GM12801 (cell line): ENCODE data around the gene FOXK2.

Experiments
- TF ChIP-seq, protein P1 (sequence below): IDR thresholded peaks from one replicate; pipeline ENCODE4 v1.5.1; 2011; ENCODE audit warnings: control low read depth; ENCODE audit not compliant: insufficient read length; ENCODE audit errors: extremely low read depth

Gene FOXK2

DNA sequence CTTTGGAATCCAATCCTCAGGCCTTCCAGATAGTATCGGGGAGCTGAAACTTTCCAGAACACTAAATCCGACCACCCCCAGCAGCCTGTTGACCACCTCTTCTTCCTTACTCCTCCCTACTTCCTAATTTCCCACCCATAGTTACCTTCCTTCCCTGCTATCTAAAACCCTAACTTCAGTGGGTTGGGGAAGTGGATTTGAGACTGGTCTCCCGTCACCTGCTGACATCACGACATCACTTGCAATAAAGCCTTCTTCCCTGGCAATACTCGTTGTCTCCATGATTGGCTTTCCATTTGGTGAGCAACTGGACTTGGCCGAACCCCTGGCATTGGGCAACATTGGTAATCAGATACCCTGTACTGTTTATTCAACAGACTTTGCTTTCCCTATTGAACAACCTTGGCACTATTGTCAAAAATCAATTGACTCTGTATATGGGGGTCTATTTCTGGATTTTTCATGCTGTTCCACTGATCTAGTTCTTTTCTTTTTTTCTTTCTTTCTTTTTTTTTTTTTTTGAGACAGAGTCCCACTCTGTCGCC lies 11.8 kb upstream of the FOXK2 start:
- TF ChIP-seq, protein P1, sequence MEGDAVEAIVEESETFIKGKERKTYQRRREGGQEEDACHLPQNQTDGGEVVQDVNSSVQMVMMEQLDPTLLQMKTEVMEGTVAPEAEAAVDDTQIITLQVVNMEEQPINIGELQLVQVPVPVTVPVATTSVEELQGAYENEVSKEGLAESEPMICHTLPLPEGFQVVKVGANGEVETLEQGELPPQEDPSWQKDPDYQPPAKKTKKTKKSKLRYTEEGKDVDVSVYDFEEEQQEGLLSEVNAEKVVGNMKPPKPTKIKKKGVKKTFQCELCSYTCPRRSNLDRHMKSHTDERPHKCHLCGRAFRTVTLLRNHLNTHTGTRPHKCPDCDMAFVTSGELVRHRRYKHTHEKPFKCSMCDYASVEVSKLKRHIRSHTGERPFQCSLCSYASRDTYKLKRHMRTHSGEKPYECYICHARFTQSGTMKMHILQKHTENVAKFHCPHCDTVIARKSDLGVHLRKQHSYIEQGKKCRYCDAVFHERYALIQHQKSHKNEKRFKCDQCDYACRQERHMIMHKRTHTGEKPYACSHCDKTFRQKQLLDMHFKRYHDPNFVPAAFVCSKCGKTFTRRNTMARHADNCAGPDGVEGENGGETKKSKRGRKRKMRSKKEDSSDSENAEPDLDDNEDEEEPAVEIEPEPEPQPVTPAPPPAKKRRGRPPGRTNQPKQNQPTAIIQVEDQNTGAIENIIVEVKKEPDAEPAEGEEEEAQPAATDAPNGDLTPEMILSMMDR = no peak

DNA sequence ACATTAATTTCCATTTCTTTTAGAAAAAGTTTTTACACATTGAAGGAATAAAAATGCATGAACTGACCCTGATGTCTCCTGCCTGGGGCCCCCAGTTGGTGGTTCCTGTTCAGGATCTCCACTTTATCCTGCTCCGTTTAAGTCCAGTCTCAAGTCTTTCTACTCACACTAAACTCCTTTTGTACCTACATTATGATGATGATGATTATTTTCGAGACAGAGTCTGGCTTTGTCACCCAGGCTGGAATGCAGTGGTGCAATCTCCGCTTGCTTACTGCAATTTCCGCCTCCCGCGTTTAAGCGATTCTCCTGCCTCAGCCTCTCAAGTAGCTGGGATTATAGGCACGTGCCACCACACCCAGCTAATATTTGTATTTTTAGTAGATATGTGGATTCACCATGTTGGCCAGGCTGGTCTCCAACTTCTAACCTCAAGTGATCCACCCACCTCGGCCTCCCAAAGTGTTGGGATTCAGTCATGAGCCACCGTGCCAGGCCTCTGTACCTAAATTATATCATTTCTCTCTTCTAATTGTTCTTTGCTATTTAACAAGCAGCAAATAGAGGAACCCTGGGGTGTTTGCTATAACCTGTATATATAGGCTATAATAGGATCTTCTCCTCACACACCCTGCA lies 2.2 kb upstream of the FOXK2 start:
- TF ChIP-seq, protein P1 = no peak

DNA sequence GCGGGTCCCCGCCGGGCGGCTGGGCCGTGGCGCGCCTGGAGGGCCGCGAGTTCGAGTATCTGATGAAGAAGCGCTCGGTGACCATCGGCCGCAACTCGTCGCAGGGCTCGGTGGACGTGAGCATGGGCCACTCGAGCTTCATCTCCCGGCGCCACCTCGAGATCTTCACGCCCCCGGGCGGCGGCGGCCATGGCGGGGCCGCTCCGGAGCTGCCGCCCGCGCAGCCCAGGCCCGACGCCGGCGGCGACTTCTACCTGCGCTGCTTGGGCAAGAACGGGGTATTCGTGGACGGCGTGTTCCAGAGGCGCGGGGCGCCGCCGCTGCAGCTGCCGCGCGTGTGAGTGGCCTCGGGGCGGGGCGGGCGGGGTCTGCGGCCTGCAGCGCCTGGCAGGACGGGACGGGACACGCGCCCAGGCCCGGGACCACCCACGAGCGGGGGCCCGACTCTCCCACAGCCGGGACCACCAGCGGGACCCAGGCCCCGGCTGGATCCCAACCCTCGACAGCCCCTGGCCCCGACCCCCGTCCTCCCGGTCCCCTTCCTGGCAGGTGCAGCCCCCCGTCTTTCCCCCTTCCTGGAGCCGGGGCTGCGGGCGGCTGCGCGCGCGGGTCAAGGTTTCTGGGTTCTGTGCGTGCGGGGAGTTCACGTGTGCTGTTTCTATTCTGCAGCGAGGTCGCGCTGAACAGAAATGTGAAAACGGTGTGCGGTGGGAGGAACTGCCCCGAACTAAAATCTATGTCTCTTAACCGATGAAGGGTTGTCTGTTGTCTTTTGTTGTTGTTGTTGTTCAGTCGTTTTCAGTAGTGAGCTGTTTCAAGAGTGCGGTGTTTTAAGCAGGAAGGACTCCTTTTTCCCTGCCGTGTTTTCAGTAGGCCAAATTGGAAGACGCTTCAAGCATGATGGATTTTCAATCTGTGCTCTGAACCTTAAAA lies 705 bp downstream of the FOXK2 start:
- TF ChIP-seq, protein P1 = no peak

DNA sequence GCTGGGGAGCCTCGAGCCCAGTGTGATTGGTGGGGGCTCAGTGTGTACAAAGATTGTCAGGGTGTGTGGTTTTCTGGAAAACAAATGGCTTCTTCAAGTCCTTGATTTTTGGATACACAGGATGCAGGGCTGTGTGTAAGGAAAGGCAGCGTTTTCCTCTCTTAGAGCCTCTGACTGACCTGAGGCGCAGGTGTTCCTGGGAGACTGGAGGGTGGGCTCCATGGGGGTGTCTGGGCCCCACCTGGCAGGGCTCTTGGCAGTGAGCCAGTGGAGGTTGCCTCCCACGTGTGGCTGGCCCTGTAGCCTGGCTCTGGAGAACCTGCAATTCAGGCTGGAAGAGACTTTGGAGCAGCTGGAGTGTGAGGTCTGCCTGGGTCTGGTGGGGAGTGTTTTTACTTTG lies 5.0 kb downstream of the FOXK2 start:
- TF ChIP-seq, protein P1 = no peak

DNA sequence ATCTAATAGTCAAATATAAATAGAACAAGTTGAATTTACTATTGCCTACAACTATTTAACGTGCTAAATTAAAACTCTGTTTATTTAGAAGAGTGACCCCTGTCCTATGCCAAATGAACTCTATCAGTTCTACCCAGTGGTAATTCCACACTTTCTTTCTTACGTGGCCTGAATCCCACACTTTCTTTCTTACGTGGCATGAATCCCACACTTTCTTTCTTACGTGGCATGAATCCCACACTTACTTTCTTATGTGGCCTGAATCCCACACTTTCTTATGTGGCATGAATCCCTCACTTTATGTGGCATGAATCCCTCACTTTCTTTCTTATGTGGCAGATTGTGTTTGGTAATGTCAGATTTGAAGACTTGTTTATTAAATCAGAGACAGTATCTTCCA lies 6.2 kb downstream of the FOXK2 start:
- TF ChIP-seq, protein P1 = no peak

DNA sequence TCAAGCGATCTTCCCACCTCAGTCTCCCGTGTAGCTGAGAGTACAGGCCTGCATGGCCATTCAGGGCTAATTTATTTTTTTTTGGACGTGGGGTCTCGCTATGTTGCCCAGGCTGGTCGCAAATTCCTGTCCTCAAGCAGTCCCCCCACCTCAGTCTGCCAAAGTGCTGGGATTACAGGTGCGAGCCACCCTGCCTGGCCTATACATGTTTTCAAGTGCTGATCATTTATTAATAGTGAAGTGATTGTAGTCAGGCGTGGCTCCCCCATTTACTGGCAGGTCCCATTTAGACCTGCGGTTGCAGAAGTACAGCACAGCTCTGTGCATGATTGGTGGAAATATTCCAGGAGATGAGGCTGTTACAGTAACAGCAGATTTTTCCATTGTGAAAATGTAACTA lies 8.4 kb downstream of the FOXK2 start:
- TF ChIP-seq, protein P1 = no peak

DNA sequence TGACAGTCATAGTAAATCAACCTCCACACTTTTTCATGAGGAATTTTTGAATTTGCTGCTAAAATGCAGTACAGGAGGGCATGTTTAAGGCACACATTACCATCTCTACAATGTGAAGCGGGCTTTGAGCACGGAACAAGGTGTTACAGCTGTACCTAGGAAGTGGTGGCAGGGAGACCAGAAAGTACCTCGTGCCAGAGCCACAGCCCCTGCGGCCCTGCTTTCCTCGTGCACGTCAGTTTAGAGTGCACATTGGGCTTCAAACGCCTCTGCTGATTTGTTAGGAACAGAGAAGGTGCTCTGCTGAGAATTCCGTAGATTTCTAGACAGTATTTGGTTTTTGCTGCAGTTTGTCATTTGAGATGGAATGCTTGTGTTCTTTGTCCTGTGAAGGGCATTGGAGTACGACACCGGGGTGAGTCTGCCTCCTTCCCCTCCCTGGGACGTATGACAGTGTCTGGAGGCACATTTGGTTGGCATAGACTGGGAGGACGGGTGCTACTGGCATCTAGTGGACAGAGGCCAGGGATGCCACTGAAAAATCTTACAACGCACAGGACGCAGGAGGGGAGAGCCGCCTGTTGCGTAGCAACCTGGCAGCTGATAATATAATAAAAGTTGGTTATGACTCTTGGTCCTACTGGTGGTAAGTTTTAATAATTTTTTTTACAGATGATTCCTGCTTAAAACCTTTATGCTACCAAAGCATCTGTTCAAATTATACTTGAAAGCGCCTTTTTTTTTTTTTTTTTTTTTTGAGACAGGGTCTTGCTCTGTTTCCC lies 9.1 kb downstream of the FOXK2 start:
- TF ChIP-seq, protein P1 = no peak
